GM19193 (cell line): ENCODE results near the gene LTBP4.

Source experiments
- POLR2A ChIP-seq: IDR thresholded peaks from 4 replicates; pipeline ENCODE4 v1.6.1; 2011; ENCODE audit not compliant: insufficient read depth, insufficient read length; ENCODE audit errors: extremely low read depth

Gene LTBP4

GRCh38 chr19:40588926-40589569 lies 12.1 kb upstream of the LTBP4 start:
- TF ChIP-seq POLR2A: no peak

- no peak for TF ChIP-seq POLR2A
Measured at GRCh38 chr19:40589591-40590429, 11.4 kb upstream of the LTBP4 start.

GRCh38 chr19:40590464-40591265 lies 10.5 kb upstream of the LTBP4 start:
- no peak for TF ChIP-seq POLR2A

- TF ChIP-seq POLR2A: no peak
Measured at GRCh38 chr19:40592170-40592569, 9.0 kb upstream of the LTBP4 start.

GRCh38 chr19:40594255-40594654 lies 6.9 kb upstream of the LTBP4 start:
- no peak for TF ChIP-seq POLR2A

- no peak for TF ChIP-seq POLR2A
Measured at GRCh38 chr19:40594657-40595091, 6.5 kb upstream of the LTBP4 start.

GRCh38 chr19:40596608-40597328 lies 4.4 kb upstream of the LTBP4 start:
- no peak for TF ChIP-seq POLR2A

- TF ChIP-seq POLR2A: no peak
Measured at GRCh38 chr19:40597329-40597838, 3.8 kb upstream of the LTBP4 start.

- no peak for TF ChIP-seq POLR2A
Measured at GRCh38 chr19:40598121-40598917, 2.9 kb upstream of the LTBP4 start.

GRCh38 chr19:40598918-40599307 lies 2.3 kb upstream of the LTBP4 start:
- no peak for TF ChIP-seq POLR2A

- TF ChIP-seq POLR2A: no peak
Measured at GRCh38 chr19:40599331-40599901, 1.8 kb upstream of the LTBP4 start.

GRCh38 chr19:40599902-40600569 lies 1.1 kb upstream of the LTBP4 start:
- TF ChIP-seq POLR2A: no peak
